OCI-LY1 (cell line): Measurements from ENCODE around the gene DLG1.

Experiments used
- H2AFZ ChIP-seq: fragments of 200-600 bp; sonication (generic), shearing (Covaris generic); 2 replicates; pipeline ENCODE4 v1.6.0; 2014; ENCODE audit warnings: antibody characterized with exemption, mild to moderate bottlenecking, low read length
- H3F3A ChIP-seq: fragments of 200-600 bp; sonication (generic), shearing (Covaris generic); 2 replicates; pipeline ENCODE4 v1.6.0; 2014; ENCODE audit warnings: mild to moderate bottlenecking, antibody characterized with exemption, low read length, moderate library complexity; ENCODE audit not compliant: insufficient read depth
- H3K27ac ChIP-seq: fragments of 200-600 bp; sonication (generic); 2 replicates; pipeline ENCODE4 v1.5.1; 2014; ENCODE audit warnings: low read length, mixed run types, mild to moderate bottlenecking, low read depth; ENCODE audit not compliant: poor library complexity, severe bottlenecking
- H3K27me3 ChIP-seq: fragments of 200-600 bp; sonication (generic); 2 replicates; pipeline ENCODE4 v1.6.0; 2014; ENCODE audit warnings: antibody characterized with exemption, mild to moderate bottlenecking, low read length, moderate library complexity; ENCODE audit not compliant: insufficient read depth
- H3K36me3 ChIP-seq: fragments of 200-600 bp; sonication (generic); 2 replicates; pipeline ENCODE4 v1.6.1; 2014; ENCODE audit warnings: mild to moderate bottlenecking, antibody characterized with exemption, low read length, moderate library complexity, mixed read lengths; ENCODE audit not compliant: insufficient read depth
- H3K4me1 ChIP-seq: fragments of 200-600 bp; sonication (generic); 2 replicates; pipeline ENCODE4 v1.5.1; 2014; ENCODE audit warnings: mild to moderate bottlenecking, low read length, moderate library complexity; ENCODE audit not compliant: insufficient read depth, severe bottlenecking
- H3K4me2 ChIP-seq: fragments of 200-600 bp; sonication (generic), shearing (Covaris generic); 2 replicates; pipeline ENCODE4 v1.6.1; 2014; ENCODE audit warnings: low read length
- H3K4me3 ChIP-seq: fragments of 200-600 bp; sonication (generic); 2 replicates; pipeline ENCODE4 v1.5.1; 2014; ENCODE audit warnings: low read length, low read depth, mild to moderate bottlenecking, mixed read lengths; ENCODE audit not compliant: poor library complexity, severe bottlenecking
- H3K79me2 ChIP-seq: fragments of 200-600 bp; shearing (Covaris generic); 2 replicates; pipeline ENCODE4 v1.6.1; 2016; ENCODE audit warnings: mixed run types, low read length, mixed read lengths; ENCODE audit not compliant: insufficient read depth
- H3K9ac ChIP-seq: fragments of 200-600 bp; sonication (generic), shearing (Covaris generic); 2 replicates; pipeline ENCODE4 v1.6.1; 2014; ENCODE audit warnings: mild to moderate bottlenecking, low read length, mixed read lengths
- H3K9me2 ChIP-seq: fragments of 200-600 bp; sonication (generic), shearing (Covaris generic); 2 replicates; pipeline ENCODE4 v1.6.1; 2014; ENCODE audit warnings: low read depth, mild to moderate bottlenecking, low read length, mixed read lengths
- H3K9me3 ChIP-seq: fragments of 200-600 bp; shearing (Covaris generic); 2 replicates; pipeline ENCODE4 v1.6.1; 2014; ENCODE audit warnings: low read length, mixed read lengths
- H4K20me1 ChIP-seq: fragments of 200-600 bp; sonication (generic), shearing (Covaris generic); 2 replicates; pipeline ENCODE4 v1.6.0; 2016; ENCODE audit warnings: mild to moderate bottlenecking, low read length; ENCODE audit not compliant: insufficient read depth
- CTCF ChIP-seq: fragments of 200-600 bp; sonication (generic), shearing (Covaris generic); IDR thresholded peaks from 2 replicates; pipeline ENCODE4 v1.5.1; 2017; ENCODE audit warnings: mild to moderate bottlenecking, antibody characterized with exemption, low read length, moderate library complexity, mixed read lengths
- EZH2 ChIP-seq: fragments of 200-600 bp; sonication (generic), shearing (Covaris generic); IDR thresholded peaks from 2 replicates; pipeline ENCODE4 v1.8.0; 2017; ENCODE audit warnings: borderline replicate concordance, mixed run types, mild to moderate bottlenecking, antibody characterized with exemption, low read length, moderate library complexity, mixed read lengths

The DLG1 gene

DNA sequence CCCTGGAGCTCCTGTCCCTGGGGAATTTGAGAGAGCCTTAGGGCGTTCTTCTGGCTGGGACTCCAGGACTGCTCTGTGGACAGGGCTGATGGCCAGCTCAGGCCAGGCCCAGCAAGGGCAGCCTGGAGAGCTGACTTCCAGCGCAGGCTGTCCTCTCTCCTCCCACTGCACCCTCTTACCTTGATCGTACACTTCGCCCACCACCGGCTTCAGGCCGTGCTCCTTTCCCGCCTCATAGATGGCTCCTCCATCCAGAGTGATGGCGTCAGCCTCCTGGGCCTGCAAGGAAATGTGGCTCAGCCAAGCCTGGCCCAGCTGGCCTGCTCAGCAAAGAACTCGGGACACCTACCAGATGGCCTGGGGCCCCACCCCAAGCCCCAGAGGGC is 271.9 kb downstream of the DLG1 start:
- Histone ChIP-seq H3K4me2 (no peak overlapping the region), H3K9me2 (no peaks in the 10 kb centered on the region), H4K20me1 (no peaks in the 10 kb centered on the region), H3K9me3 (no peaks in the 10 kb centered on the region), H2AFZ (no peak overlapping the region), H3K27me3 (peaks cover 23% of the 10 kb centered on the region), H3K4me1 (peaks cover 42% of the 10 kb centered on the region), H3K9ac (no peak overlapping the region), H3K79me2 (no peaks in the 10 kb centered on the region), H3K36me3 (no peaks in the 10 kb centered on the region), H3K27ac (no peak overlapping the region), H3K4me3 (no peak overlapping the region), H3F3A (no peaks in the 10 kb centered on the region)
- TF ChIP-seq CTCF: no peak
- TF ChIP-seq EZH2: no peak

GRCh38 chr3:197025736-197026480 is 272.5 kb downstream of the DLG1 start:
- TF ChIP-seq EZH2: no peak
- no peak for TF ChIP-seq CTCF
- Histone ChIP-seq H3K4me3 (no peak overlapping the region), H3K9me3 (no peaks in the 10 kb centered on the region), H3K9me2 (no peaks in the 10 kb centered on the region), H4K20me1 (no peaks in the 10 kb centered on the region), H3K9ac (no peak overlapping the region), H3K27me3 (peaks cover 29% of the 10 kb centered on the region), H3K36me3 (no peaks in the 10 kb centered on the region), H3K79me2 (no peaks in the 10 kb centered on the region), H2AFZ (no peak overlapping the region), H3K27ac (no peak overlapping the region), H3F3A (no peaks in the 10 kb centered on the region), H3K4me1 (peaks cover 42% of the 10 kb centered on the region), H3K4me2 (no peak overlapping the region)

DNA sequence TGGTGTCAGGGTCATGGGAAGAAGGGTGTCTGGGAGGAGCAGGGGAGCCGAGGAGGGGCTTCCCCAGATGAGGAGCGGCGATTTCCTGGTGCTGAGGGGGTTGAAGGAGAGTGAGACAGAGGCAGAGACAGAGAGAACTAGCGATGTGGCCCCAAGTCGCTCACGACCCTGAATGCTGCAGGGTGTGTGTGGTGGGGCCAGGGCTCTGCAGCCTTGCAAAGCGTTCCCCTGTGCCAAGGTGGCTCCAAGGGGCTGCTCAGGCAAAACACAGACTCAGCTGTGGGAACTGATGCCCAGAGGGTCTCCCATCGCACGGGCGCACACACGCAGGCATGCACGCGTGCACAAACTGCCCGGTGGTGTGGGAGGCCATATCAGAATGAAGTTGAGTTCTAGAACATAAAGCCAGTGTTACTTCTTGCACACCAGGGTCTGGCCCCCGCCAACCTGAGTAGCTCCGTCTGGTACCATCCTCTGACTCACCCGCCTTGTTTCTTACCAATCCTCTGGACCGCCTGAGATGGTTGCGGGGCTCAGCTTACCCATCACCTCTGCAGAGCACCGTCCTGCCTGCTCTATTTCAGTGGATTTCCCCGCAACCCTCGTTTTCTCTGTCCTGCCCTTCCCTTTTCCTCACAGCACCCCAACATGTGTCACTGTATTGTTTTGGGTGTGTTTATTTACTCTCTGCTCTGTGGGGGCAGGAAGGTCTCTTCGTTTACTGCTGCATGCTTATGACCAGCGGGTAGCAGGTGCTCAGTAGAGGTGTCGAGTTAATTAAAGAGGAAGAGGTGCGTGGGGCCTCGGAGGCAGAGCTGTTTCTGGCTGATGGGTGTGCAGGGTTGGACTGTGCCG is 273.3 kb downstream of the DLG1 start:
- Histone ChIP-seq H3F3A (no peaks in the 10 kb centered on the region), H3K9me3 (no peaks in the 10 kb centered on the region), H3K4me2 (no peak overlapping the region), H4K20me1 (no peaks in the 10 kb centered on the region), H3K36me3 (no peaks in the 10 kb centered on the region), H3K27me3 (peaks cover 30% of the 10 kb centered on the region), H3K79me2 (no peaks in the 10 kb centered on the region), H3K4me1 (peaks cover 35% of the 10 kb centered on the region), H2AFZ (no peak overlapping the region), H3K9ac (no peak overlapping the region), H3K9me2 (no peaks in the 10 kb centered on the region), H3K27ac (no peak overlapping the region), H3K4me3 (no peak overlapping the region)
- no peak for TF ChIP-seq CTCF
- TF ChIP-seq EZH2: no peak
